K562 treated with DMSO at 1 percent for 48 hours (cell line): ENCODE results near the gene THRB. TPM values are rescaled to one million over a fixed set of nuclear protein-coding genes. Genes with fewer than 3 reads are reported as not detected.

Source experiments
- total RNA-seq: library from RNA; unstranded; fragments of 300-600 nt; gene quantifications from 2 replicates; pipeline ENCODE4 v1.2.3, GENCODE V29; 2022; ENCODE audit warnings: low replicate concordance; ENCODE audit errors: extremely low read depth

Gene THRB
- not detected in 2 replicates for total RNA-seq

GRCh38 chr3:24494618-24495325 is at the start of gene THRB:
TSS of gene THRB (minus strand) at chr3:24494850.

